Fibroblast of pulmonary artery (primary cell): ENCODE measurements around the gene SELENOO.
A peak's percentile ranks its signal among the peaks of the same experiment; 100 is the strongest.

Experiments
- DNase-seq: peaks from one replicate; pipeline ENCODE4 v3.0.0-alpha.2; 2010; ENCODE audit warnings: low read depth
- H3K4me3 ChIP-seq: replicated peaks from 2 replicates; pipeline ENCODE4 v1.5.1; 2011; ENCODE audit warnings: low read depth, mild to moderate bottlenecking, control low read depth, low read length, moderate library complexity
- CTCF ChIP-seq: IDR thresholded peaks from 2 replicates; pipeline ENCODE4 v1.5.1; 2011; ENCODE audit warnings: mild to moderate bottlenecking, control low read depth, low read length, inconsistent platforms; ENCODE audit errors: missing control alignments

SELENOO gene

GRCh38 chr22:50200461-50201190 is at the start of gene SELENOO:
TSS of gene SELENOO (plus strand) at chr22:50201011. CDS start at chr22:50201037, 26 bp downstream.
- peak; percentile 86 for DNase-seq
- peak within 1 kb of the TSS; percentile 68 for H3K4me3 ChIP-seq
- no peak for TF ChIP-seq CTCF

GRCh38 chr22:50151571-50152537 is 49.0 kb upstream of the SELENOO start:
- TF ChIP-seq CTCF = no peak
- no peak overlapping the region for H3K4me3 ChIP-seq
- DNase-seq = no peak

- no peak for TF ChIP-seq CTCF
- DNase-seq = no peak
- H3K4me3 ChIP-seq = no peak overlapping the region
Observed at GRCh38 chr22:50153056-50153755, 47.6 kb upstream of the SELENOO start.

GRCh38 chr22:50153756-50154140 is 47.1 kb upstream of the SELENOO start:
- H3K4me3 ChIP-seq = no peak overlapping the region
- DNase-seq = no peak
- TF ChIP-seq CTCF = no peak

GRCh38 chr22:50157709-50158375 is 43.0 kb upstream of the SELENOO start:
- no peak for DNase-seq
- no peak for TF ChIP-seq CTCF
- H3K4me3 ChIP-seq = no peak overlapping the region

GRCh38 chr22:50160947-50161346 is 39.9 kb upstream of the SELENOO start:
- H3K4me3 ChIP-seq = no peak overlapping the region
- TF ChIP-seq CTCF = no peak

More at GRCh38 chr22:50160947-50161346, 39.9 kb upstream of the SELENOO start:
- no peak for DNase-seq
